GM12801 (cell line): ENCODE data around the gene DNMT3A.

ENCODE experiments used
- CTCF ChIP-seq: IDR thresholded peaks from one replicate; pipeline ENCODE4 v1.5.1; 2011; ENCODE audit warnings: control low read depth; ENCODE audit not compliant: insufficient read length; ENCODE audit errors: extremely low read depth

DNMT3A gene

GRCh38 chr2:25306777-25307368 is 34.9 kb downstream of the DNMT3A start:
- TF ChIP-seq CTCF: no peak

- no peak for TF ChIP-seq CTCF
Measured at GRCh38 chr2:25305775-25306174, 36.0 kb downstream of the DNMT3A start.

GRCh38 chr2:25304826-25305596 is 36.7 kb downstream of the DNMT3A start:
- no peak for TF ChIP-seq CTCF

GRCh38 chr2:25304321-25304720 is 37.4 kb downstream of the DNMT3A start:
- no peak for TF ChIP-seq CTCF

GRCh38 chr2:25303633-25304236 is 38.0 kb downstream of the DNMT3A start:
- no peak for TF ChIP-seq CTCF

GRCh38 chr2:25302758-25303375 is 38.9 kb downstream of the DNMT3A start:
- no peak for TF ChIP-seq CTCF
